Bronchial epithelial cell (primary cell): ENCODE results near the gene AKT3. TPM values are rescaled to one million over a fixed set of nuclear protein-coding genes. Genes with fewer than 3 reads are reported as not detected.

Source experiments
- DNase-seq: peaks from one replicate; pipeline ENCODE4 v3.0.0-alpha.2; 2010; ENCODE audit warnings: low read depth
- FAIRE-seq: peaks from 2 replicates; lab custom pipeline; 2011; peaks lifted over from hg19 to GRCh38; lab: Jason Lieb, UNC
- H3K27me3 ChIP-seq: 2 replicates; pipeline ENCODE4 v1.5.1; 2011; ENCODE audit warnings: low read length; ENCODE audit not compliant: control insufficient read depth, insufficient read depth
- H3K36me3 ChIP-seq: 2 replicates; pipeline ENCODE4 v1.5.1; 2011; ENCODE audit warnings: low read length; ENCODE audit not compliant: control insufficient read depth, insufficient read depth
- H3K4me3 ChIP-seq: 2 replicates; pipeline ENCODE4 v1.5.1; 2011; ENCODE audit warnings: mild to moderate bottlenecking, low read depth, low read length, control low read depth
- total RNA-seq: library from RNA; depleted of rRNA; stranded (reverse); fragments of >200 nt; gene quantifications from 2 replicates; pipeline ENCODE4 v1.2.1, GENCODE V29; 2014
- TF ChIP-seq, protein P1 (sequence below): IDR thresholded peaks from 2 replicates; pipeline ENCODE4 v1.5.1; 2011; ENCODE audit warnings: mild to moderate bottlenecking, moderate library complexity, low read length, control low read depth, inconsistent platforms; ENCODE audit not compliant: insufficient read depth, severe bottlenecking

The AKT3 gene
- total RNA-seq, 1 donor from 2014 or later = 7.9 TPM

DNA sequence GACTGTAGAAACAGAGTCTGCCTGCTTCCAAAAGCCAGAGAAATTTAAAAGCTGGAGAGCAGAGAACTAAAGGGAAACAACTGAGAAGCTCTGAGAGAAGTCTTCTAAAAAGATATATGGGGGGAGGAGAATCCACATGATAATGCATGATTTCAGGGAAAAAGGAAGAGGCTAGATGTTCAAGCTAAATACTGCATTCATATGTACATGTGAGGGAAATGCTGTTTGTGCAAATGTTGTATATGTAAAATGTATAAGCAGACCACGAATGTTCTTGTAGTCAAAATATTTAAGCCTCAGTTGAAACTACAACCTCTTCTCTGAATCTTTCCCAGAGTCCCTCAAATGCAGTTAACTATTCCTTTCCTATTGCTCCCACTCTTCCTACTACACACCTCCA is 79.2 kb downstream of the AKT3 start:
- FAIRE-seq (no peak), DNase-seq (no peak)
- no peaks in the 10 kb centered on the region for H3K36me3 ChIP-seq
- H3K27me3 ChIP-seq = no peaks in the 10 kb centered on the region
- H3K4me3 ChIP-seq = no peak overlapping the region
- TF ChIP-seq, protein P1, sequence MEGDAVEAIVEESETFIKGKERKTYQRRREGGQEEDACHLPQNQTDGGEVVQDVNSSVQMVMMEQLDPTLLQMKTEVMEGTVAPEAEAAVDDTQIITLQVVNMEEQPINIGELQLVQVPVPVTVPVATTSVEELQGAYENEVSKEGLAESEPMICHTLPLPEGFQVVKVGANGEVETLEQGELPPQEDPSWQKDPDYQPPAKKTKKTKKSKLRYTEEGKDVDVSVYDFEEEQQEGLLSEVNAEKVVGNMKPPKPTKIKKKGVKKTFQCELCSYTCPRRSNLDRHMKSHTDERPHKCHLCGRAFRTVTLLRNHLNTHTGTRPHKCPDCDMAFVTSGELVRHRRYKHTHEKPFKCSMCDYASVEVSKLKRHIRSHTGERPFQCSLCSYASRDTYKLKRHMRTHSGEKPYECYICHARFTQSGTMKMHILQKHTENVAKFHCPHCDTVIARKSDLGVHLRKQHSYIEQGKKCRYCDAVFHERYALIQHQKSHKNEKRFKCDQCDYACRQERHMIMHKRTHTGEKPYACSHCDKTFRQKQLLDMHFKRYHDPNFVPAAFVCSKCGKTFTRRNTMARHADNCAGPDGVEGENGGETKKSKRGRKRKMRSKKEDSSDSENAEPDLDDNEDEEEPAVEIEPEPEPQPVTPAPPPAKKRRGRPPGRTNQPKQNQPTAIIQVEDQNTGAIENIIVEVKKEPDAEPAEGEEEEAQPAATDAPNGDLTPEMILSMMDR = no peak

DNA sequence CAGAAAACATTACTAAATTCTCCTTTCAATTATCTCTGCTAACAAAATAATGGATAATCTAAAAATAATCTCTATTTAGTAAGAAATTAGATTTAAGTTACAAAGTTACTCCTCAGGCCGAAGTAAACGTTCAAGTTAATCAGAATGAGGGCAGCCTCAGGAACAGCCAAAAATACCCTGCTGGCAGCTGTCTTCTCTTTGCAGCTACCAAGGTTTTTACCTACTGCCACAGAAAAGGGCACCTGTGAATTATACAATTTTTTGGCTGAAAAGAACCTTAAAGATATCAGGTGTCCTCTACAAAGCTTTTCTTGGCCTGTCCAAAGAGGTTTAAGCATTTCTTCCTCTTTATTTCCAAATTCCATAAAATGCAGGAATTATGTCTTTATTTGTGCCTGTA is 84.4 kb downstream of the AKT3 start:
- H3K4me3 ChIP-seq = no peak overlapping the region
- DNase-seq = no peak
- no peaks in the 10 kb centered on the region for H3K27me3 ChIP-seq
- TF ChIP-seq, protein P1 = no peak
- H3K36me3 ChIP-seq = no peaks in the 10 kb centered on the region
- no peak for FAIRE-seq

DNA sequence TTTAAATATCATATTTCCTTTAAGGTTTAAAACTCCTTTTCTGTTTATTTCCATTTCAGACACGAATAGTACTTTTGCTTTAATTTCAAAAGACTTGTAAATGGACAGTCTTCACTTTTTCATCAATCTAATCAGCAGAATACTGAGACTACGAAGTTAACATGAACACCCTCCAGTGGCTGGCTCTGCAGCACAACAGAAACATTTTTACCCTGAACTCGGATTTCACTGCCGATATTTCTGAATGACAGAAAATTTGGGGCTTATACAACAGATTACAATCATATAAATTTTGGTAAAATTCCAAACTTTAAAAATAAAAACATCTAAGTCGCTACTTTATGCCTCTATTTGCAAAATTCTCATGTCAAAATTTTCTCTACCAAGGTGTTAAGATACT is 86.2 kb downstream of the AKT3 start:
- H3K27me3 ChIP-seq = no peaks in the 10 kb centered on the region
- no peak overlapping the region for H3K4me3 ChIP-seq
- TF ChIP-seq, protein P1 = no peak
- no peaks in the 10 kb centered on the region for H3K36me3 ChIP-seq
- no peak for DNase-seq
- FAIRE-seq = no peak

- no peak for DNase-seq
Measured at GRCh38 chr1:243758647-243759046, 91.4 kb downstream of the AKT3 start.

DNA sequence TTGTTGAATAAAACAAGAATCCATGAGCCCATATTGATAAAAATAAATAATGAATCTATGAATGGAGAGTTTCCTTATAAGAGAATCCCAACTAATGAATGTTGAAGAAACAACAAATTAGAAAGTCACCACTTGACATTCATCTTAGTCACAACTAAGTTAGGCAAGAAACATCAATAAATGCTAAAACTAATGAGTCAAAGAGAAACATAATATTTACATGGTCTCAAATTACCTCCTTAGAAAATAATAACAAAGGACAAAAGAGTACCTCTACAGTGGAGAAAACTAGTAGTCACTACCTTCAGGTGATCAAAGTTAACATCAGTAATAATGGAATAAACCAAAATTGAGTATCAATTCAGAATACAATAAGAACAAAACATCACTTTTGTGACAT is 93.5 kb downstream of the AKT3 start:
- no peak for FAIRE-seq

More at GRCh38 chr1:243758647-243759046, 91.4 kb downstream of the AKT3 start:
- TF ChIP-seq, protein P1 = no peak
- Histone ChIP-seq H3K36me3 (no peaks in the 10 kb centered on the region), H3K27me3 (no peaks in the 10 kb centered on the region), H3K4me3 (no peak overlapping the region)
- FAIRE-seq = no peak

More for the DNA sequence above, 93.5 kb downstream of the AKT3 start:
- Histone ChIP-seq H3K27me3 (no peaks in the 10 kb centered on the region), H3K4me3 (no peak overlapping the region), H3K36me3 (no peaks in the 10 kb centered on the region)
- DNase-seq = peak; percentile 38
- TF ChIP-seq, protein P1 = no peak
